Ramos (cell line): Measurements from ENCODE around the gene GPX1.
"Not testable (repeated sequence)": the region's sequence is repeated elsewhere in the genome, so short reads cannot be mapped to it uniquely, and the experiment has no call there.

Source experiments
- in situ Hi-C: fragments of 300-500 bp; cut with MboI; formaldehyde crosslinking; loops from one replicate; pipeline ENCODE4 v1.14.3; 2022; ENCODE audit warnings: low sequenced_read_pairs; ENCODE audit not compliant: unreplicated experiment

Gene GPX1

DNA sequence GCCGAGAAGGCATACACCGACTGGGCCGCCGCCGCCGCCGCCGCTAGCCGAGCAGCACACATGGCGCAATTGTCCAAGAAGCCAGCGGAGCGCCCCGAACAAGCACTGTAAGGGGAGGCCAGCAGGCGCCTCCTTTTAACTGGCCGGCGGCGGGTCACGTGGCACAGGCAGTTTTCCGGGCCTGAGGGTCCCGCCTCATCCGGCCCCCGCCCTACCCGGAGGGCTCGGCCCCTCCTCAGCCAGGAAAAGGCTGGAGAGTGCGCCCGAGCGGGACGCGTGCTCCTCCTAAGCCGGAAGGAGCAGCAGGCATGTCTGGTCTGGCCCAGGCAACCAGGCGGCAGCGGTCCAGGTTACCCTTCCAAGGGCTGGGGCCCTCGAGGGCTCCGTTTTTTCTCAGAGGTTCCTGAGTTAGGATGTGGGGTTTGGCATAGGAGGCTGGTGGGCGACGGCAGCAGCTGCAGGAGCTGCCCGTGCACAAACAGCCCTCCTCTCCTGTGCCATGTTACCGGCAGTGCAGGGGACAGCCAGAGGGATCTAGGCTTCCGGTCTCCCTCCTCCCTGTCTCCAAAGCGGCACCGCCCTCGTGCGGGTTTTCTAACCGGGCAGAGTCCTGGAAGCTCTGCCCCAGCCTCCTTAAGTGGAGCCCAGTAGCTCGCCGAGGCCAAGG lies at the start of gene GPX1:
GPX1 (minus strand) TSS at position 137 of the 667 bp plus-strand sequence; CDS start at position 62, 75 bp downstream.
- in situ Hi-C loops = no loop called here

DNA sequence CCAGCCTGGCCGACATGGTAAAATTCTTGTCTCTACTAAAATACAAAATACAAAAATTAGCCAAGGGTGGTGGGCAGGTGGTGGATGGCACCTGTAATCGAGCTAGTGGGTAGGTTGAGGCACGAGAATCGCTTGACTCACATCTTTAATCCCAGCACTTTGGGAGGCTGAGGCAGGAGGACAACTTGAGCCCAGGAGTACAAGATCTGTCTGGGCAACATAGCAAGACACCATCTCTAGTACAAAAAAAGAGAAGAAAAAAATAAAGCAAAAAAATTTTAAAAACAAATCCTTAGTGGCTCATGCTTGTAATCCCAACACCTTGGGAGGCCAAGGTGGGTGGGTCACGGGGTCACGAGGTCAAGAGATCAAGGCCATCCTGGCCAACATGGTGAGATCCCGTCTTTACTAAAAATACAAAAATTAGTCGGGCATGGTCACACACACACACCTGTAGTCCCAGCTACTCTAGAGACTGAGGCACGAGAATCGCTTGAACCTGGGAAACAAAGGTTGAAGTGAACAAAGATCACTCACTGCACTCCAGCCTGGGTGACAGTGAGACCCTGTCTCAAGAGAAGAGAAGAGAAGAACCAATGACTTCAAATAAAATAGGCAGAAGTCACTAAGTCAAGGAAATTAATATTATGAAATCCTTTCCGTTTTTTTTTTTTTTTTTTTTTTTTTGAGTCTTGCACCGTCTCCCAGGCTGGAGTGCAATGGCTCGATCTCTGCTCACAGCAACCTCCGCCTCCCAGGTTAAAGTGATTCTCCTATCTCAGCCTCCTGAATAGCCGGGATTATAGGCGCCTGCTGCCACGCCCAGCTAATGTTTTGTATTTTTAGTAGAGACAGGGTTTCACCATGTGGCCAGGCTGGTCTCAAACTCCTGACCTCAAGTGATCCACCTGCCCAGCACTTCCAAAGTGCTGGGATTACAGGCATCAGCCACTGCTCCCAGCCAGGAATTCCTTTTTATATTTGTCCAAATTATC lies 48.7 kb upstream of the GPX1 start:
- in situ Hi-C loops = no loop called here

DNA sequence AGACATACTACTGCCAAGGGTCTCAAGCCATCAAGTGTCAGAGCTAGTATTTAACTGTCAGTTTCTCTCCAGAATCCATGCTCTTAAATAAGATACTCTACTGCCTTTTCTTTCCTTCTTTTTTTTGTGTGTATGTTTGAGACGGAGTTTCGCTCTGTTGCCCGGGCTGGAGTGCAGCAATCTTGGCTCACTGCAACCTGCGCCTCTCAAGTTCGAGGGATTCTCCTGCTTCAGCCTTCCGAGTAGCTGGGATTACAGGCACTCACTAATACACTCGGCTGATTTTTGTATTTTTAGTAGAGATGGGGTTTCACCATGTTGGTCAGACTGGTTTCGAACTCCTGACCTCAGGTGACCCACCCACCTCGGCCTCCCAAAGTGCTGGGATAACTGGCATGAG lies 47.4 kb upstream of the GPX1 start:
- in situ Hi-C loops = not testable (repeated sequence)

DNA sequence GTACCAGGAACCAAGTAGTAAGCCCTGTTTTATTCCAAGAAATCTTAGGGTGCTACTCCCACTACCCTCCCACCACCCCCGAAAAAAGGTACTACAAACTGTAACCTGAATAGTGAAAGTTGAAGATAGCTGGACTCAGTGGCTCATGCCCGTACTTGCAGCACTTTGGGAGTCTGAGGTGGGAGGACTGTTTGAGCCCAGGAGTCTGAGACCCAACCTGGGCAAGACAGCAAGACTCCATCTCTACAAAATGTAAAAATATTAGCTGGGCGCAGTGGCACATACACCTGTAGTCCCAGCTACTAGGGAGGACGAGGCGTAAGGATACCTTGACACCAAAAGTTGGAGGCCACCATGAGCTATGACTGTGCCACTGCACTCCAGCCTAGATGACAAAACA lies 45.7 kb upstream of the GPX1 start:
- in situ Hi-C loops = no loop called here

DNA sequence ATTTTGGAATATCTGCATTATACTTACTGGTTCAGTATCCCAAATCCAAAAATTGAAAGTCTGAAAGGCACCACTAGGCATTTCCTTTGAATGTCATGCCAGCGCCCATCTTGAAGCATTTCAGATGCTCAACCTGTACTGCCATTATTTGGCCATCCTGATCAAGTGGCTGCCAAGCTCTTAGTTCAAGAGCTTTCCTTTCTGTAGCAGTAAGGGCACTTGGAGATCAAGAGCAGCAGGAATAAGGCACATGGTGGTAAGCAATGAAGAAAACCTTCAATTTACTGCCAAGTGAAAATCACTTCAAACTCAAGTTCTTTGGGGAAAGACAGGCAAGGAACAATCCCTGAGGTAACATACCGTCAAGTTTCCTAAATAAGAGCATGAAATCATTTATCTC lies 43.6 kb upstream of the GPX1 start:
- in situ Hi-C loops = no loop called here

DNA sequence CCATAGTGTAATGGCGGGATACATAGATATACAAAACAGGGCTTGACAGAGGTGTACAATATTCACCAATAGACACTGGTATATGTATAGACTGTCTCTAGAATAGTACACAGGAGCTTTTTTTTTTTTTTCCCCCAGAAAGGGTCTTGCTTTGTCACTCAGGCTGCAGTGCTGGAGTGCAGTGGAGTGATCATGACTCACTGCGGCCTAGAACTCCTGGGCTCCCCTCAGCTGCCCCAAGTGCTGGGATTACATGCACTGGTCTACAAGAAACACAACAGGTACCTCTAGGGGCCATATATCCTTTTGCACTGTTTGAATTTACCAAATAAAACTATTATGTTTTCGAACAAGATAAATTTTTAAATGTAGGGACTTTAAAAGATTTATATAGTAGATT lies 41.3 kb upstream of the GPX1 start:
- in situ Hi-C loops = no loop called here

DNA sequence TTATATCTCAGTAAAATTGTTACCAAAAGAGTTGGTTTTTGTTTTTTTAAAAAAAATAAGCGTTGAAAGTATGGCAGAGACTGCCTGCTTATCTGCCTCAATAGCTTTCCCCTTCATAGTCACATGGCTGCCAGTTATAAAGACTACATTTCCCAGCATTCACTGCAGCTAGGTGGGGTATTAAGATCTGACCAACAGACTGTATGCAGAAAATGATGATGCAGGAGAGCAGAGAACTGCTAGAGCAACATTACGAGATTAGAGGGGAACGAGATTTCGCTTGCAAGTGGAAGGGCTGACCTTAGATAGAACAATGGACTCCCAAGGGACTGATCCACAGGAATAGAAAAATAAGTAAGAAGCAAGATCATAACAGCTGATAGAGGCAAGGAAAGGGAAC lies 39.3 kb upstream of the GPX1 start:
- in situ Hi-C loops = no loop called here

DNA sequence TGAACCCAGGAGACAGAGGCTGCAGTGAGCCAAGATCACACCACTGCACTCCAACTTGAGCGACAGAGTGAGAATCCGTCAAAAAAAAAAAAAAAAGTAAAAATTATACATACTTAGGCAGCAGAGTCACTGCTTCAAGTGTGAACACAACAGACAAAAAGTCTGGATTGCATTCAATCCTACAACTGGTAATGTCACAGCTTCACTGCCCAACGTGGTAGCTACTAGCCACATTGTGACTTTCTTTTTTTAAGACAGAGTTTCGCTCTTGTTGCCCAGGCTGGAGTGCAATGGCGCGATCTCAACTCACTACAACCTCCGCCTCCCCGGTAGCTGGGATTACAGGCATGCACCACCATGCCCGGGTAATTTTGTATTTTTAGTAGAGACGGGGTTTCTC lies 33.2 kb upstream of the GPX1 start:
- in situ Hi-C loops = not testable (repeated sequence)

DNA sequence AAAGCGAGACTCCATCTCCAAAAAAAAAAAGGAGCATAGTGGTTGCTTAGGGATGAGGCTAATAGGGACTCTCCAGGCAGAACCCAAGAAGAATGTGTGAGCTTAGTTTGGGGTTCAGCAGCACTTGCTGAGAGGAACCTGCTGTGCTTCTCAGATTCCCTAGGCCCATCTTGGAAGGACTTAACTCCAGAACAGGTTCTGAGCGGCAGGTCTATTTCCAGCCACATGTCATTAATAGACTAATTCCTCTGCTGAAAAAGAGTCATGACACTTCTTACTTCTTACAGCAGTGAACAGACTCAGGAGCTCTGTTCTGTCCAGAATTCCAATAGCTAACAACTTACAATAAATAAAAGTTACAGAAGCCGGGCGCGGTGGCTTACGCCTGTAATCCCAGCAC lies 31.1 kb upstream of the GPX1 start:
- in situ Hi-C loops = no loop called here

DNA sequence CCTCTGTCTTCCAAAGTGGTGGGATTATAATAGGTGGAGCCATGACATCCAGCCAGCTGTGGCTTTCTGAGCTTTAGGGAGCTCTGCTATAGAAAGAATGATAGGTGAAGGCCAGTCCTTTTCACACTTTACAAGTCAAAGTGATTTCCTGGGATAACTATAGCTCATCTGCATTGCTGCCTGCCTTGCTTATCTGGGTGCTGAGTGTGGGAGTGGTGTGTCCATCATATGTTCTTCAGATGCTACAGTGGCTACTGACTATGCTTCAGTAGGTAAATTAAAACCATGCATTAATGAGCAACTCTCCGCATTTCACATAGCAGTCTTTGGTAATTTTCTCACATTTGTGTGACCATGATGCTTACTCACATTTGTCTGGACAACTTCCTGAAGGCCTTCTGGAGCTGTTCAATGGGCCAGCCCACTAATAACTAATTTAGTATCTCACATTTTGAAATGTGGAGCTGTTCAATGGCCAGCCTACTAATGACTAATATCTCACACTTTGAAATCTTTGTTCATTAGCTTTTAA lies 30.2 kb upstream of the GPX1 start:
- in situ Hi-C loops = no loop called here

DNA sequence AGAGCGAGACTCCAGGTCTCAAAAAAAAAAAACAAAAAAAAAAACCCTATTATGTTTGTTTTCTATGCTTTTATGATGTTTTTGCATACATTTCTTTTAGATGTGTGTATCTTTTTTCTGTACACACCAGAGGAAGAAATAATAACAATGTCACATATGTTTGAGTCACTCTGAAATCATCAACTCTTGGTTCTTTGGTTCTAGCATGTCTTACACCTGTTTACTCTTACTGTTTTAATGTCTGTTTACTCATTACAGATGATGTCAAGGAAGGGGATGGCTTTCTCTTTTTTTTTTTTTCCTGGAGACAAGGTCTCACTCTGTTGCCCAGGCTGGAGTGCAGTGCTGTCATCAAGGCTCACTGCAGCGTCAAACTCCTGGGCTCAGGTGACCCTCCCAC lies 29.6 kb upstream of the GPX1 start:
- in situ Hi-C loops = no loop called here

DNA sequence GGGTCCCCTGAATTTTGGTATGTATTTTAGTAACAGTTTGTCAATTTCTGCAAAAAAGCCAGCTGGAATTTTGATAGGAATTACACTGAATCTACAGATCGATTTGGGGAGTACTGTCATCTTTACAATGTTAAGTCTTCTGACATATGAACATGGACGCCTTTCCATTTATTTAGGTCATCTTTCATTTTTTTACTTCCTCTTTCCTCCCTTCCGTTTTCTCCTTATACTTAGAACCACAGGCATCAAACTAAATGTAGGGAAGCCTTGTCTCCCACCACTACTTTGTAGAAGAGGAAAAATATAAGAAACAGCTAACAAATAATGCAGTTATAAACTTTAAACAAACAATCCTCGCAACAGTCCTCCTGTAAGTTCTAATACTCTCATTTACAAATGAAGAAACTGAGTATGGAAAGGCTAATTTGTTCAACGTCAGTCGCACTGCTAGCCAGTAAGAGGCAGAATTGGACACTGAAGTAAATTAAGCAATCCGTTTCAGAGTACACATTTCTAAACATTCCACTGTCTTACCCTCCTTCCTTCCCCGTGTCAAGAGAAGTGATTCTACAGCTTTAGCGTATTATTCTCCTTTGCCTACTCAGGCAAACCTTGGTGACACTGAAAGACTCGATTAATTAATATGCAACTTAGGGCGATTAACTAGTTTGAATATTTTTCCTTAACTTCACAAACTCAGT lies 28.1 kb upstream of the GPX1 start:
- in situ Hi-C loops = no loop called here

DNA sequence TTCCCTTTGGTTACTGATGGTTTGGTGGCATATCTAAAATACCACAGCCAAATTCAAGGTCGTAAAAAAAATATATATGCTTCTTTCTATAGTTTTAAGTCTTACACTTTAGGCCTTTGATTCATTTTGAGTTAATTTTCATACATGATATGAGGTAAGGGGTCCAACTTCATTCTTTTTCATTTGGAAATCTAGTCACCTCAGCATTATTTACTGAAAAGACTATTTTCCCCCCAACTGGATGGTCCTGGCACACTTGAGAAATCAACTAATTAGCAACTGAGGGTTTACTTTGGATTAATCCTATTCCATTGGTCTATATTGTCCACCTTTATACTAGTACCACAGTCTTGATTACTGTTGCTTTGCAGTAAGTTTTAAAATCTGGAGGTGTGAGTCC lies 27.5 kb upstream of the GPX1 start:
- in situ Hi-C loops = no loop called here

DNA sequence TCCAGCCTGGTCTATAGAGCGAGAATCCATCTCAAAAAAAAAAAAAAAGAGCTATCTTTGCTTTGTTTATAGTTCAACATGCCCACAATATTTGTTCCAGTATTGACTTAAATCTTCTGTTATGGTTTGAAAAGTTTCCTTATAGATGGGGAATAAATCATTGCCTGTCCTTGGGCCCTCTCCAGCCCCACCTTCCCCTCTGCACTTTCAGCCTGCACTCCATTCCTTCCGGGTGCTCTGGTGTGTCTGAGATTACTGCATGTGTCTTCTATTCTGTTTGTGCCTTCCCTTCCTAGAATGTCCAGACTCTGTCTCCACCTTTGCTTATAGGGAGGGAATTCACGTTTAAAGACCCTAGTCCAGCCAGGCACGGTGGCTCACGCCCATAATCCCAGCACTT lies 25.2 kb upstream of the GPX1 start:
- in situ Hi-C loops = no loop called here

DNA sequence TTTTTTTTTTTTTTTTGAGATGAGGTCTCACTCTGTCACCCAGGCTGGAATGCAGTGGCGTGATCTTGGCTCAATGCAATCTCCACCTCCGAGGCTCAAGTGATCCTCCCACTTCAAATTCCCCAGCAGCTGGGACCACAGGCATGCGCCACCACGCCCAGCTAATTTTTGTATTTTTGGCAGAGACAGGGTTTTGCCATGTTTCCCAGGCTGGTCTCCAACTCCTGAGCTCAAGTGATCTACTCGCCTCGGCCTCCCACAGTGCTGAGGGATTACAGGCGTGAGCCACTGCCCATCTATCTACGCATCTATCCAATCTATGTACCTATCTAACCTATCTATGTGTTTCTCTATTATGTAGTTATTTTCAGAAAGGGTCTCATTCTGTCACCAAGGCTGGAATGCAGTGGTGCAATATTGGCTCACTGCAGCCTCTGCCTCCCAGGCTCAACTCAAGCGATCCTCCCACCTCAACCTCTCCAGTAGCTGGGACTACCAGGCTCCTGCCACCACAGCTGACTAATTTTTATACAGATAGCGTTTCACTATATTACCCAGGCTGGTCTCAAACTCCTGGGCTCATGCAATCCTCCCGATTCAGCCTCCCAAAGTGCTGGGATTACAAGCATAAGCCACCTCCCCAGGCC lies 20.2 kb upstream of the GPX1 start:
- in situ Hi-C loops = no loop called here

DNA sequence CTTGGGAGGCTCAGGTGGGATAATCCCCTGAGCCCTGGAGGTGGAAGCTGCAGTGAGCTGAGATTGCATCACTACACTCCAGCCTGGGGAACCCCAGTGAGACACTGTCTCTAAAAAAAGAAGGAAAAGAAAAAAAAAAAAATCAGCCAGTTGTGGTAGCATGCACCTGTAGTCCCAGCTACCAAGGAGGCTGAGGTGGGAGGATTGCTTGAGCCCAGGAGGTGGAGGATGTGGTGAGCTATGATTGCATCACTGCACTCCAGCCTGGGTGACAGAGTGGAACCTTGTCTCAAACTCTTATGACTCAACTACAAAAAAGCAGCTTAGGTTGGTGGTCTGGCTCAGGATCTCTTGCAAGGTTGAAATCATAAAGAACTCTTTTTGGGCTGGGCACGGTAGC lies 19.3 kb upstream of the GPX1 start:
- in situ Hi-C loops = no loop called here

DNA sequence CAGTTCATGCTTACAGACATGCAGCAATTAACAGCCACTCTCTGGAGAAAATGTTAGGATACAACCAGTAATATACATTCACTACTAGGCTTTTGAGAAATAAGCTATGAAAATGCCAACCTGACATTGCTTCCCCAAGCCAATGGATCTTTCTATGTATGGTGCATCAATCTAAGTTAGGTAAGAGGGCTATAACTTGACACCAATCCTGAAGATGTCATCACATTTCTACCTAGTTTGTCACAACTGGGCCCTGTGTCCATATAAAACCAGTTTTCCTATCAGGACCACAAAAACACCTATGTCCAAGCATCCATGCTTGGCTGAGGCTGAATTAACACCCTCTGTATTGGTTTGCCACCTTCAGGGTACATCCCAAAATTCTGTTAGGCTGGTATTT lies 13.8 kb upstream of the GPX1 start:
- in situ Hi-C loops = no loop called here

DNA sequence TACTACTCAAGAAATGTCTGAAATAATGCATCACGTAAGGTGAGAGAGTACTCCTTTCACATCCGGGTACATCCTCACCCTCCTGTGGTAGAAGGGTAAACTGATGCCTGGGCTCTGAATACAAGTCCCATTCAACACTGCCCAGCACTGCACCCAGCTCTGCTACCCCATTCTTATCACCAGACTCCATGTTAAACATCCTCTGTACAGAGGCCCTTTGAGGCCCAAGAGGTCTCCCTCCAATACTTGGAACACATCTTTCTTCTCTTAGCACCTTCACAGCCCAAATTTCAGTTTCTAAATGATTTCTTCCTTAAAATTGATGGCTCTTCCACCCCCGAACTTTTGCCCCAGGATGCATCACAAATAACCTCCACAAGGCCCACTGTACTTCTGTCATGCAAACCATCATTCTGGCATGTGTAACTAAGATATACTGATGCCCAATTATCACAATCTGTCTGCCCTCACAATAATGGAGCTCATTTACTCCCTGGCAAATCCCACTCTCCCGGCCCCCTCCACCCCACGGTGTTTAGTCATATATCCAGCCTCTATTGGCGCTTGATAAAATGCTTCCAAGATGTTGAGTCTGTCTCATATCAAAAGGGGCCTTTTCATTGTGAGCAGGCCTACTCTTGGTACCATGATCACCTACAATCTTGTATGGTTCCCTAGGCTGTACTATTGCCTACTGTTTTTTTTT lies 12.6 kb upstream of the GPX1 start:
- in situ Hi-C loops = no loop called here

DNA sequence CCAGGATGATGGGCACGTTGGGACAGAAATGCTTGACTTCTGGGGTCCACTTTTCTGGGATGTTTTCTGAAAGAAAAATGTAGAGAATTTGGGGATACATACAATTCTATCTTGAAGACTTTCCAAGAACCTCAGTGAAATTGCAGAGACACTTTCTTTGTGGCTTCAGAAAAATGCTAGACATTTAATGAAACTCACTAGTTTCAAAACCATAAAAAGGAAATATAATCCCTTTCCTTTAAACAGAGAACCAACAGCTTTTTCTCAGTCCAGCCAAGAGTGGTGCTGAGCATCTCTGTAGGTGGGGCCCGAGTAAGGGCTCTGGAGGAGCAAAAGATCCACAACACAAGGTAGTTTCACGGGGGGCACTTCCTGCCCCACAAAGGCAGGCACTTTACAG lies 4.4 kb upstream of the GPX1 start:
- in situ Hi-C loops = no loop called here

DNA sequence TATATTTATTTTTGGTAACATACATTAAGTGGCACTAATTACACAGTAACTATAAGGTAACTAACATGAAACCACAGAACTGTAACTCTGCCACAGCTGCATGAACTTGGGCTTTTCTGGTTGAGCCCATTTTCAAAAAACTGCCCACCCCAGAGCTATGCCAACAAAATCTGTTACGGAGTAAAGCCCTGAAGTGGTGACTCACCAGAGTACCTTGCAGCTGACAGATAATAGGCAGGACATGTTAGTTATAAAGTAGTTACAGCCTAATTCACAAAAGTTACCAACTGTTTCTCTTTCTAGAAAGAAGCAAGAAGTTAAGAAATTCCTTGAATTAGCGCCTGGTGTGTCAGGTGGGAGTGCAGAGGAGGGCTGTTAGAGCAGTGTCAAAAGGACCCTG lies 1.5 kb upstream of the GPX1 start:
- in situ Hi-C loops = no loop called here
